Mononuclear cell (primary cell): ENCODE results near the gene STAB2. TPM values are rescaled to one million over a fixed set of nuclear protein-coding genes. Genes with fewer than 3 reads are reported as not detected.

Source experiments
- H3K27me3 ChIP-seq: 2 replicates; pipeline ENCODE4 v1.6.0; 2011; ENCODE audit warnings: low read length, control low read depth; ENCODE audit not compliant: insufficient read depth
- H3K4me1 ChIP-seq: 2 replicates; pipeline ENCODE4 v1.5.1; 2011; ENCODE audit warnings: mild to moderate bottlenecking, low read length, control low read depth; ENCODE audit not compliant: insufficient read depth
- H3K4me3 ChIP-seq: 2 replicates; pipeline ENCODE4 v1.5.1; 2011; ENCODE audit warnings: mild to moderate bottlenecking, low read length, moderate library complexity
- H3K9me3 ChIP-seq: 2 replicates; pipeline ENCODE4 v1.5.1; 2011; ENCODE audit warnings: low read depth, mild to moderate bottlenecking, control low read depth, low read length
- total RNA-seq: library from RNA; depleted of rRNA; stranded (reverse); fragments of >200 nt; gene quantifications from one replicate; pipeline ENCODE4 v1.2.3, GENCODE V29; 2012

The STAB2 gene
- total RNA-seq, 1 donor, result not detected

DNA sequence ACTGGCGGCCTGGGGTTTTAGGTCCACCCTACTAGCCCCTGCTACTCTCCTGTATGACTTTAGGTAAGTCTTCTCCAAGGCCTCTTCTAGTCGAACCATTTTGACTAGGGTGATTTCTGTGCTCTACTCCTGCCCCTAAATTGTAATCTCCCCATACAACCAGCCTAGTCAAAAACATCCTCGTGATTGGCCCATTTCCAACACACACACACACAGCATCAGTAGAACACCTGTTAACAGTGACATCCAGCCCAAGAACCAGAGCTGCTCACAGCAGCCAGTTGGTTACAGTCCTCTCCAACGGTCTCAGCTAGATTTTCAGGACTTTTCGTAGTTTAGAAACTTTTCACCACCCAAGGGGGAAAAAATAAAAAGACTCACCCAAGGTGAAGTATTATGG lies 223.0 kb downstream of the STAB2 start:
- Histone ChIP-seq H3K27me3 (no peaks in the 10 kb centered on the region), H3K9me3 (no peaks in the 10 kb centered on the region), H3K4me1 (peaks cover 28% of the 10 kb centered on the region), H3K4me3 (no peak overlapping the region)

- Histone ChIP-seq H3K9me3 (no peaks in the 10 kb centered on the region), H3K4me1 (peaks cover 13% of the 10 kb centered on the region), H3K27me3 (no peaks in the 10 kb centered on the region), H3K4me3 (no peak overlapping the region)
Observed at GRCh38 chr12:103811791-103812190, 224.7 kb downstream of the STAB2 start.

DNA sequence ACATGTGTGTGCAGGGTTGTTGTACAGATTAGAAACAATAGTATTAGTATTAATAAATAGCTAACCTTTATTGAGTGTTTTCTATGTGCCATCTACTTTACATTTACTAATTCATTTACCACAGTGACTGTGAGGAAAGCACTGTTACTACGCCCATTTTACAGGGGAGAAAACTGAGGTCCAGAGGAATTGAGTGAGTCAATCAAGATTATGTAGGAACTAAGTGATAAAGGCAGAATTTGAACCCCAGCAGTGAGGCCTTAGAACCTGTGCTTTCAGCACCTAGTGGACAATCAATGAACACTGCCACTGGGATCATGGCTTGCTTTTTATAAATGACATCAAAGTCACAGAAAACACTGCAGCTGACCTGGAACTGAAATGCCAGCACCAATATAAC lies 225.7 kb downstream of the STAB2 start:
- Histone ChIP-seq H3K4me1 (peaks cover 4% of the 10 kb centered on the region), H3K9me3 (no peaks in the 10 kb centered on the region), H3K27me3 (no peaks in the 10 kb centered on the region), H3K4me3 (no peak overlapping the region)

DNA sequence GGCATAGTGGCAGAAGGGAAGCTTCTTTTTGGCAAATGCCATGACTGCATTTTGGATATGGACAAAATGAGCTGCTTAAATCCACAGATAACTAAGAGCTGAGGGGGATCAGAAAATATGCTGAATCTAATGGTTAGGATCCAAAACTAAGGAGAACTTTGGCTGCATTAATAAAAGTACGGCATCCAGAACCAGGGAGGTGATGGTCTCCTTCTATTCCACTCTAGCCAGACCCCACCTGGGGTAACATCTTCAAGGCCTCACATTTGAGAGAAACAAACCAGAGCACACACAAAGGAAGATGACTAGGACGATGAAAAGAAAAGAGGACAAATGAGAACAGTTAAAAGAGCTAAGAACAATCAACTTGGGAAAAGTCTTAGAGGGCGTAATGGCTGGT lies 226.4 kb downstream of the STAB2 start:
- H3K9me3 ChIP-seq, result no peaks in the 10 kb centered on the region
- H3K27me3 ChIP-seq, result no peaks in the 10 kb centered on the region
- H3K4me1 ChIP-seq, result no peaks in the 10 kb centered on the region
- H3K4me3 ChIP-seq, result no peak overlapping the region

DNA sequence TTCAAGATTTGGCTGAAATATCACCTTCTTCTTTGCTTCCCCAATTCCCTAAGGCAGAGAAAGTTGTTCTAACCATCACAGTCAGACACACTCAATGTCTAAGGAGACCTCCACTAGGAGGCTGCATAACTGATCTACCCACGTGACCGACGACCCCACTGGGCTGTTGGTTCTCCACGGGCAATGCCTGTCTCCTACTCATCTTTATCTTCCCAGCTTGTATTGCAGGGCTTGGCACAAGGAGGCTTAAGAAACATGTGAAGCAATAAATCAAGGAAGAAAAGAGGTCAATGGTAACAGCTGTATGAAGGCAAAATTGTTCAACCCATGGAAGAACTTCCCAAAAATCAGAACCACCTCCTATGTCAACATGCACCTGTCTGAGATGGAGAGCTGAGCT lies 226.9 kb downstream of the STAB2 start:
- Histone ChIP-seq H3K4me3 (no peak overlapping the region), H3K4me1 (no peaks in the 10 kb centered on the region)

GRCh38 chr12:103814436-103814835 lies 227.4 kb downstream of the STAB2 start:
- no peaks in the 10 kb centered on the region for H3K4me1 ChIP-seq
- H3K4me3 ChIP-seq, result no peak overlapping the region
- H3K9me3 ChIP-seq, result no peaks in the 10 kb centered on the region
- no peaks in the 10 kb centered on the region for H3K27me3 ChIP-seq

More for the DNA sequence above, 226.9 kb downstream of the STAB2 start:
- H3K27me3 ChIP-seq, result no peaks in the 10 kb centered on the region
- no peaks in the 10 kb centered on the region for H3K9me3 ChIP-seq

Other genes with a start within 250 kb of the STAB2 start
- gene C12orf42, start 91.3 kb upstream of the STAB2 start, total RNA-seq, result 11.1 TPM